ENCODE data around the gene CNPY4.

- no peak for TF ChIP-seq TAF1 (IDR thresholded peaks at IDR 0.05; ENCODE audit: low read depth)
- no peak for TF ChIP-seq POLR2AphosphoS5 (IDR thresholded peaks at IDR 0.05)
- TF ChIP-seq, protein P1, sequence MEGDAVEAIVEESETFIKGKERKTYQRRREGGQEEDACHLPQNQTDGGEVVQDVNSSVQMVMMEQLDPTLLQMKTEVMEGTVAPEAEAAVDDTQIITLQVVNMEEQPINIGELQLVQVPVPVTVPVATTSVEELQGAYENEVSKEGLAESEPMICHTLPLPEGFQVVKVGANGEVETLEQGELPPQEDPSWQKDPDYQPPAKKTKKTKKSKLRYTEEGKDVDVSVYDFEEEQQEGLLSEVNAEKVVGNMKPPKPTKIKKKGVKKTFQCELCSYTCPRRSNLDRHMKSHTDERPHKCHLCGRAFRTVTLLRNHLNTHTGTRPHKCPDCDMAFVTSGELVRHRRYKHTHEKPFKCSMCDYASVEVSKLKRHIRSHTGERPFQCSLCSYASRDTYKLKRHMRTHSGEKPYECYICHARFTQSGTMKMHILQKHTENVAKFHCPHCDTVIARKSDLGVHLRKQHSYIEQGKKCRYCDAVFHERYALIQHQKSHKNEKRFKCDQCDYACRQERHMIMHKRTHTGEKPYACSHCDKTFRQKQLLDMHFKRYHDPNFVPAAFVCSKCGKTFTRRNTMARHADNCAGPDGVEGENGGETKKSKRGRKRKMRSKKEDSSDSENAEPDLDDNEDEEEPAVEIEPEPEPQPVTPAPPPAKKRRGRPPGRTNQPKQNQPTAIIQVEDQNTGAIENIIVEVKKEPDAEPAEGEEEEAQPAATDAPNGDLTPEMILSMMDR (IDR thresholded peaks at IDR 0.05; ENCODE audit: poor library complexity, severe bottlenecking), result no peak
Measured at GRCh38 chr7:100169147-100169850, 49.9 kb downstream of the CNPY4 start.
